GM13976 (cell line): ENCODE measurements around the gene RPLP1.

Source experiments
- DNase-seq: peaks from one replicate; pipeline ENCODE4 v3.0.0; 2012; ENCODE audit warnings: low spot score
- CTCF ChIP-seq: IDR thresholded peaks from 2 replicates; pipeline ENCODE4 v1.5.1; 2012; ENCODE audit warnings: borderline replicate concordance, mild to moderate bottlenecking; ENCODE audit not compliant: insufficient read depth; ENCODE audit errors: extremely low read depth, missing control alignments, control extremely low read depth
- in situ Hi-C: fragments of 300-500 bp; cut with MboI; formaldehyde crosslinking; loops from one replicate; pipeline ENCODE4 v1.12.0; 2022; ENCODE audit warnings: low sequenced_read_pairs, mixed read lengths, inconsistent platforms; ENCODE audit not compliant: unreplicated experiment

RPLP1 gene

GRCh38 chr15:69504352-69505040 is 51.9 kb downstream of the RPLP1 start:
- no peak for TF ChIP-seq CTCF
- DNase-seq: no peak
- in situ Hi-C loops: no loop called here
